HG03439 (cell line): ENCODE data around the gene SLC38A4.

Experiments used
- ATAC-seq: cut with Tn5 transposase; IDR thresholded peaks from one replicate; pipeline ENCODE4 v1.9.1; 2021; ENCODE audit warnings: mild to moderate bottlenecking, moderate library complexity; ENCODE audit not compliant: unreplicated experiment

Gene SLC38A4

DNA sequence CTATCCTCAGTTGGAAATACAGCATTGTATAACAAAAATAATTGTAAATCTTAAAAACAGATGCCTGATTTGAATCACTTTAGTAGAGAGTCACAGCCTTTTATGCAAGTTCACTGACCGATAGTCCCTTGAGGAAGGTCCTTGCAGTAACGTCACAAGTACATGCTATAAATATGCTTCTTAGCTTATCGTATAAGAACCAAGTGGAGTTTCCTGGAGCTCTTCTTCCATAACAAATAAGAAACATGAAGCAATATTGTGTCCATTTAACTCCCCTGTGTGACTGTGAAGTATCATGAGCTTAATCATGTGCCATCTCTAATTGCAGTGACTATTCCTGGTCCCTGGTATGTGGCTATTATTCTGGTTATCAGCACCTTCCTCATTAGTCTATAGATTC lies 107.9 kb downstream of the SLC38A4 start:
- ATAC-seq = no peak

DNA sequence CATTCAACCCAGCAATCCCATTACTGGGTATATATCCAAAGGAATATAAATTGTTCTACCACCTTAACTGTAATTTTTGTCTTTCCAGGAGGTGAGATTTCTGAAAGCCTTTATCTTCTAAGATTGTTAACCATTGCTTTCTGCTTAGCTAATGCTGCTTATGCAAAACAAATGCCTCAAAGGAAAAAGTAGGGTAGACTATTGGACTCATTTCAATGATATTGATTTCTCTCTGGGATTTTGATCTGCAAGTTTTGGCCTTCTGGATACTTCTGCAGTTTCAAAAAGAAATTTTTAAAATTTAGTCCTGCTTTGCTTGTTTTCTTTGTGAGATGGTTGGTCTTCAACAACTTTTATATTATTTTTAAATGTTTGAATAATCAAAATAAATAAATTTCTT lies 108.6 kb downstream of the SLC38A4 start:
- ATAC-seq = no peak
